K562 (cell line): ENCODE measurements around the gene CERCAM. TPM values are rescaled to one million over a fixed set of nuclear protein-coding genes. Genes with fewer than 3 reads are reported as not detected.

ENCODE experiments used
- BDP1 ChIP-seq: IDR thresholded peaks from 3 replicates; pipeline ENCODE4 v1.6.1; 2011; ENCODE audit not compliant: insufficient read length, insufficient read depth
- BHLHE40 ChIP-seq: IDR thresholded peaks from 2 replicates; pipeline ENCODE4 v1.6.1; 2011; ENCODE audit warnings: low read length, improper control_type of control experiment
- BMI1 ChIP-seq: fragments of 150-350 bp; IDR thresholded peaks from 2 replicates; pipeline ENCODE4 v1.6.1; 2014; ENCODE audit warnings: low read length
- BRCA1 ChIP-seq, 2 experiments: fragments of 450-650 bp in 1 of 2; sonication (generic) in 1 of 2; formaldehyde crosslinking in 1 of 2; IDR thresholded peaks; 2 replicates each; pipeline versions ENCODE4 v1.5.0 to v1.6.1; 2017 to 2020; ENCODE audit warnings: mild to moderate bottlenecking in 1 of 2, missing genetic modification reagents in 1 of 2
- CBFB ChIP-seq: sonication (generic); formaldehyde crosslinking; IDR thresholded peaks from 2 replicates; pipeline ENCODE4 v1.4.0; 2020; ENCODE audit warnings: mild to moderate bottlenecking, missing genetic modification reagents
- CBX3 ChIP-seq, 2 experiments: IDR thresholded peaks; 1 replicate in 1 of 2; 2 replicates in 1 of 2; pipeline ENCODE4 v1.6.1; 2012; ENCODE audit warnings: inconsistent platforms in 2 of 2, low read length in 2 of 2, borderline replicate concordance in 1 of 2, control low read depth in 1 of 2
- DPF2 ChIP-seq: fragments of 450-650 bp; IDR thresholded peaks from 2 replicates; pipeline ENCODE4 v1.6.1; 2016
- ETS2 ChIP-seq: IDR thresholded peaks from 2 replicates; pipeline ENCODE4 v1.6.1; 2016; ENCODE audit warnings: borderline replicate concordance, missing genetic modification characterization, mild to moderate bottlenecking, moderate library complexity, missing compliant biosample characterization; ENCODE audit not compliant: poor library complexity, severe bottlenecking
- HDAC8 ChIP-seq: fragments of 450-650 bp; IDR thresholded peaks from 2 replicates; pipeline ENCODE4 v1.6.1; 2016; ENCODE audit warnings: mild to moderate bottlenecking, missing genetic modification characterization, moderate library complexity, missing compliant biosample characterization
- KLF16 ChIP-seq: IDR thresholded peaks from 2 replicates; pipeline ENCODE4 v1.6.1; 2016; ENCODE audit warnings: antibody characterized with exemption
- MBD2 ChIP-seq: sonication (generic); IDR thresholded peaks from 2 replicates; pipeline ENCODE4 v1.6.1; 2016; ENCODE audit warnings: low read depth, borderline replicate concordance
- MEF2A ChIP-seq: IDR thresholded peaks from 2 replicates; pipeline ENCODE4 v1.6.1; 2011; ENCODE audit warnings: low read depth, mild to moderate bottlenecking, low read length, moderate library complexity; ENCODE audit not compliant: control insufficient read depth
- NUFIP1 ChIP-seq: fragments of 450-650 bp; IDR thresholded peaks from 2 replicates; pipeline ENCODE4 v1.6.1; 2018; ENCODE audit not compliant: partially characterized antibody
- PHF21A ChIP-seq: fragments of 450-650 bp; IDR thresholded peaks from 2 replicates; pipeline ENCODE4 v1.6.1; 2017; ENCODE audit warnings: low read depth, borderline replicate concordance
- POLR2H ChIP-seq: IDR thresholded peaks from 2 replicates; pipeline ENCODE4 v1.6.1; 2016; ENCODE audit warnings: missing genetic modification characterization, low read depth, mild to moderate bottlenecking, control low read depth, missing compliant biosample characterization, moderate library complexity
- RBM14 ChIP-seq: fragments of 200-400 bp; formaldehyde crosslinking; IDR thresholded peaks from 2 replicates; pipeline ENCODE4 v1.6.1; 2018; ENCODE audit warnings: low read depth, mild to moderate bottlenecking, low read length, moderate library complexity, borderline replicate concordance; ENCODE audit not compliant: insufficient read depth
- TOE1 ChIP-seq, 2 experiments: fragments of 450-650 bp in 1 of 2; sonication (generic) in 1 of 2; formaldehyde crosslinking in 1 of 2; IDR thresholded peaks; 2 replicates each; pipeline versions ENCODE4 v1.7.1 to v1.8.0; 2016 to 2022; ENCODE audit warnings: borderline replicate concordance in 2 of 2, mild to moderate bottlenecking in 2 of 2, antibody characterized with exemption in 1 of 2, inconsistent platforms in 1 of 2, low read depth in 1 of 2, missing genetic modification reagents in 1 of 2, moderate library complexity in 1 of 2
- ZKSCAN1 ChIP-seq: fragments of 150-350 bp; IDR thresholded peaks from 2 replicates; pipeline ENCODE4 v1.6.1; 2016; ENCODE audit warnings: low read depth, low read length
- ZNF253 ChIP-seq: fragments of 250-450 bp; sonication (Bioruptor Pico); conservative IDR thresholded peaks from 2 replicates; pipeline ENCODE4 v1.6.1; 2021; ENCODE audit warnings: mild to moderate bottlenecking
- ZNF778 ChIP-seq: fragments of 450-650 bp; formaldehyde crosslinking; IDR thresholded peaks from 2 replicates; pipeline ENCODE4 v1.4.0; 2020; ENCODE audit warnings: mild to moderate bottlenecking, moderate library complexity
- polyA plus RNA-seq, 8 experiments: library from polyadenylated mRNA; depleted of rRNA in 4 of 8; stranded (reverse) in 5 of 8; unstranded in 3 of 8; fragments of >200 nt; fragmentation: Nextera tagmentation in 2 of 8; fragmentation: Illumina TruSeq in 1 of 8; extraction: Ambion mirVana in 2 of 8; extraction: Trizol in 1 of 8; gene quantifications; 2 replicates each; pipeline versions ENCODE4 v1.2.1 to v1.2.3, GENCODE V29; 2011 to 2014; ENCODE audit warnings: inconsistent platforms in 1 of 8, missing spikeins in 1 of 8
- total RNA-seq, 7 experiments: library from RNA; depleted of rRNA in 6 of 7; stranded (reverse); fragments of >200 nt in 6 of 7; fragmentation: Illumina TruSeq in 2 of 7; extraction: Trizol in 2 of 7; gene quantifications; 2 replicates each; pipeline versions ENCODE4 v1.2.1 to v1.2.3, GENCODE V29; 2011 to 2021; ENCODE audit warnings: low replicate concordance in 1 of 7
- TF ChIP-seq, protein P1 (sequence below): fragments of 450-650 bp; formaldehyde crosslinking; IDR thresholded peaks from 2 replicates; pipeline ENCODE4 v1.4.0; 2020; ENCODE audit warnings: mild to moderate bottlenecking, mixed read lengths
- TF ChIP-seq, protein P2 (sequence below): sonication (generic); formaldehyde crosslinking; IDR thresholded peaks from 2 replicates; pipeline ENCODE4 v1.9.0; 2022; ENCODE audit warnings: mild to moderate bottlenecking, missing genetic modification reagents
- TF ChIP-seq, protein P3 (sequence below): fragments of 250-450 bp; sonication (Bioruptor Pico); IDR thresholded peaks from 2 replicates; pipeline ENCODE4 v1.8.0; 2021; ENCODE audit warnings: moderate library complexity, mild to moderate bottlenecking, inconsistent platforms
- TF ChIP-seq, protein P4 (sequence below), 3 experiments: fragments of 200-800 bp in 1 of 3; sonication (Bioruptor generic) in 1 of 3; sonication (generic) in 1 of 3; formaldehyde crosslinking in 1 of 3; IDR thresholded peaks; 2 replicates each; pipeline versions ENCODE4 v1.6.1 to v1.8.0; 2016 to 2022; ENCODE audit warnings: mild to moderate bottlenecking in 2 of 3, missing compliant biosample characterization in 2 of 3, missing genetic modification characterization in 2 of 3, missing genetic modification reagents in 1 of 3

CERCAM gene
- total and polyA plus RNA-seq, 9 of the 15 experiments (the other 6 are each of a cell fraction or from before 2014, with no cell fraction given), result 0.75 to 24.0 (median 18.0) TPM

DNA sequence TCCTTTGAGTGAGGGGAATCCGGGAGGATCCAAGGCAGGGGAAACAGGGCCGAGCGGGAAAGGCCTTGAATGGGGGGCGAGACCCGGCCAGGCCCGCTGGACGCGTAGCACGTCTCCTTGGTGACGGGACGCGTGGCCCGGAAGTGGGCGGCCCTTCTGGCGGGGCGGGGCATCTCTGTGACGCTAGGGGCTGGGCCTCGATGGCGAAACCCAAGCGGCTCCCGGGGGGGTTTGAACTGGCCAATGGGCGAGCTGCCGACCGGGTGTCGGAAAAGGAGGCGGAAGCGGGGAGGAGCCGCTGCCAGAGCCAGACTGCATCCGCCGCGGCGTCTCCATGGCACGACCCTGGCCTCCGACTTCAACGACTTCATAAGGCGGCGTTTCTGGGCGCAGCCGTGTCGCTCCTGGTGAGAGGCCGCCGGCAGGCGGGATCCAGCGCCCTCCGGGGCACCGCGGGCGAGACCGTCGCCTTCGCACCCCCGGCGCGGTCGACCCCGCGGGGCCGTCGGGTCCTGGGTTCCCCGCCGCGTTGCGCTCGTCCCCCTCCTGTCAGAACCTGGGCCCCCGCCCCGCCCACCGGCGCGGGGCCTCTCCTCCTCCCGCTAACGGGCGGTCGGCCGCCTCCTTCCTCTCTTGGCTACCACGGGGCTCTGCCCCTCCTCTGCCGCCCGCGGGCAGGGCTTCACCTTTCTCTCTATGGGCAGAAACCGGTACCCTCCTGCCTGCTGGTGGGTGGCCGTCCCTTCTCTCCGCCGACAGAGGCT, 35.4 kb downstream of the CERCAM start, which contains the start of gene ODF2 (continued):
- TF ChIP-seq, protein P1, sequence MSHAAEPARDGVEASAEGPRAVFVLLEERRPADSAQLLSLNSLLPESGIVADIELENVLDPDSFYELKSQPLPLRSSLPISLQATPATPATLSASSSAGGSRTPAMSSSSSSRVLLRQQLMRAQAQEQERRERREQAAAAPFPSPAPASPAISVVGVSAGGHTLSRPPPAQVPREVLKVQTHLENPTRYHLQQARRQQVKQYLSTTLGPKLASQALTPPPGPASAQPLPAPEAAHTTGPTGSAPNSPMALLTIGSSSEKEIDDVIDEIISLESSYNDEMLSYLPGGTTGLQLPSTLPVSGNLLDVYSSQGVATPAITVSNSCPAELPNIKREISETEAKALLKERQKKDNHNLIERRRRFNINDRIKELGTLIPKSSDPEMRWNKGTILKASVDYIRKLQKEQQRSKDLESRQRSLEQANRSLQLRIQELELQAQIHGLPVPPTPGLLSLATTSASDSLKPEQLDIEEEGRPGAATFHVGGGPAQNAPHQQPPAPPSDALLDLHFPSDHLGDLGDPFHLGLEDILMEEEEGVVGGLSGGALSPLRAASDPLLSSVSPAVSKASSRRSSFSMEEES (CRISPR knock-in tag), result no peak
- no peak for TF ChIP-seq RBM14
- TF ChIP-seq BMI1, result peak; percentile 61; the same call in 1 of the 2 replicates
- TF ChIP-seq MBD2, result peak; percentile 23; the same call in 1 of the 2 replicates
- no peak for TF ChIP-seq BRCA1 (IDR thresholded peaks at IDR 0.05)
- TF ChIP-seq BRCA1 (CRISPR knock-in tag; IDR thresholded peaks at IDR 0.05), result no peak
- TF ChIP-seq ZKSCAN1, result no peak
- TF ChIP-seq ZNF253 (CRISPR knock-in tag), result no peak
- no peak for TF ChIP-seq HDAC8 (tag)
- TF ChIP-seq ETS2 (tag), result no peak
- no peak for TF ChIP-seq CBFB (CRISPR knock-in tag)
- 0 out of 2 replicates have a peak, but pooled peaks have one; percentile 28 for TF ChIP-seq BHLHE40
- TF ChIP-seq BDP1, result no peak
- TF ChIP-seq KLF16, result no peak
- no peak for TF ChIP-seq ZNF778
- TF ChIP-seq, protein P2, sequence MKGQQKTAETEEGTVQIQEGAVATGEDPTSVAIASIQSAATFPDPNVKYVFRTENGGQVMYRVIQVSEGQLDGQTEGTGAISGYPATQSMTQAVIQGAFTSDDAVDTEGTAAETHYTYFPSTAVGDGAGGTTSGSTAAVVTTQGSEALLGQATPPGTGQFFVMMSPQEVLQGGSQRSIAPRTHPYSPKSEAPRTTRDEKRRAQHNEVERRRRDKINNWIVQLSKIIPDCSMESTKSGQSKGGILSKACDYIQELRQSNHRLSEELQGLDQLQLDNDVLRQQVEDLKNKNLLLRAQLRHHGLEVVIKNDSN (CRISPR knock-in tag), result peak; percentile 28; the same call in 1 of the 2 replicates
- no peak for TF ChIP-seq TOE1 (IDR thresholded peaks at IDR 0.05; ENCODE audit: borderline replicate concordance)
- no peak for TF ChIP-seq TOE1 (CRISPR knock-in tag; IDR thresholded peaks at IDR 0.05; ENCODE audit: borderline replicate concordance, low read depth)
- TF ChIP-seq PHF21A, result no peak
- TF ChIP-seq NUFIP1, result no peak
- TF ChIP-seq POLR2H (tag), result no peak
- no peak for TF ChIP-seq CBX3 (IDR thresholded peaks at IDR 0.05; ENCODE audit: borderline replicate concordance in 1 of 2, low read length in 2 of 2)
- TF ChIP-seq, protein P3, sequence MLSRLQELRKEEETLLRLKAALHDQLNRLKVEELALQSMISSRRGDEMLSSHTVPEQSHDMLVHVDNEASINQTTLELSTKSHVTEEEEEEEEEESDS, result no peak
- TF ChIP-seq DPF2, result no peak
- TF ChIP-seq MEF2A, result no peak
- TF ChIP-seq, protein P4, sequence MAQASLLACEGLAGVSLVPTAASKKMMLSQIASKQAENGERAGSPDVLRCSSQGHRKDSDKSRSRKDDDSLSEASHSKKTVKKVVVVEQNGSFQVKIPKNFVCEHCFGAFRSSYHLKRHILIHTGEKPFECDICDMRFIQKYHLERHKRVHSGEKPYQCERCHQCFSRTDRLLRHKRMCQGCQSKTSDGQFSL (CRISPR knock-in tag; IDR thresholded peaks at IDR 0.05), result no peak
- TF ChIP-seq, protein P4 (tag; IDR thresholded peaks at IDR 0.05), result no peak
